ENCODE results near the gene NCK1.
"Not testable (repeated sequence)": the region's sequence is repeated elsewhere in the genome, so short reads cannot be mapped to it uniquely, and the experiment has no call there.

The NCK1 gene

DNA sequence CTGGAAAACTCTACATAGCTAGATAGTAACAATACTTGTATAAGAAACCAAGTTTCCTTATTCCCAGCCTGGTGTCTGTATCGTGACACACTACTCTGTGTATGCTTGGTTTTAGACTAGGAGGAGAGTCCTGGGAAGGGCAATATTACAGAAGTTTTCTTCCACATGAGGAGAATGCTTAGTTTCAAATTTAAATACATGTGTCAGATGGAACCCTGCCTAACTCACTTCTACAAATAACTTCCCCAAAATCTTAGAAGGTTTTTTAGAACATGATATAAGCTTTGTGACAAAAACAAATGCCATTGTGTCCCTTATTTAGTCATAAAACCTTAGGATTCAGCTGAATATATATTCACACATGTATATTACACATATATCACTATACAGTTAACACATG lies 88.6 kb downstream of the NCK1 start:
- no peak for DNase-seq

GRCh38 chr3:136952292-136952691 lies 90.3 kb downstream of the NCK1 start:
- DNase-seq, result no peak

GRCh38 chr3:136954251-136954650 lies 92.2 kb downstream of the NCK1 start:
- no peak for DNase-seq

GRCh38 chr3:136954980-136955780 lies 93.2 kb downstream of the NCK1 start:
- no peak for DNase-seq

DNA sequence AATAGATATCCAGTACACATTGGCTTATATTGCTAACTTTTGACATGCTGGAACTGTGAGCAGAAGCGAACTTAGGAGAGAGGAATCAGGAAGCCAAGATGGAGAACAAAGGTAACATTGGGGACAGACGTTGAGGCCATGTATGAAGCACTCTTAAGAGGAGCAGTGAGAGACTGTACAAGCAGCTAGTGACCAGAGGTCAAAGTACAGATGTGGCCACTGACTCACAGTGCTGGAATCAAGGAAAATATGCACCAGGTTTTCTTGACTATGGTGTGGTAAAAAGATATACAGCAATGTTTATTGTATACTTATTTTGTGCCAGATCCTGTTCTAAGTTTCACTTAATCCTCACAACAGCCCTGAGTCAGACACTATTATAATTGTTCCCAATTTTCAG lies 93.8 kb downstream of the NCK1 start:
- DNase-seq, result no peak

GRCh38 chr3:136956971-136957370 lies 95.0 kb downstream of the NCK1 start:
- no peak for DNase-seq

DNA sequence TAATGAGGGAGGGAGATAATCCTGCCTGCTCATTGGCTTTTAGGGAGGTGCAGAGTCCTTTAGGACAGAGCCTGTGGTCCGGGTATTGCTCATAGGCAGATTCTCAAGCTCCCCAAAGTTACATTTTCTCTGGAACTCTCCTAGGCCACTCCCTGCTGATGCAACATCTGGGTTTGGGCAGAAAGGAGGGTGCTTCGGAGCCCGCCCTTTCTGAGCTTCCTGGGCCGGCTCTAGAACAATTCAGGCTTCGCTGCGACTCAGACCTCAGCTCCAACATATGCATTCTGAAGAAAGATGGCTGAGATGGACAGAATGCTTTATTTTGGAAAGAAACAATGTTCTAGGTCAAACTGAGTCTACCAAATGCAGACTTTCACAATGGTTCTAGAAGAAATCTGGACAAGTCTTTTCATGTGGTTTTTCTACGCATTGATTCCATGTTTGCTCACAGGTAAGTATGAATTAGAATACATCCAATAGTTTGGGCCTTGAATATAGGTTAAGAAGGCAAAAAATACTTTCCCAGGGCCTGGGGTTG lies 95.8 kb downstream of the NCK1 start, which contains the start of gene IL20RB:
TSS of gene IL20RB (plus strand) at position 233 of the 538 bp plus-strand sequence. CDS start at position 364, 131 bp downstream.
- no peak for DNase-seq

DNA sequence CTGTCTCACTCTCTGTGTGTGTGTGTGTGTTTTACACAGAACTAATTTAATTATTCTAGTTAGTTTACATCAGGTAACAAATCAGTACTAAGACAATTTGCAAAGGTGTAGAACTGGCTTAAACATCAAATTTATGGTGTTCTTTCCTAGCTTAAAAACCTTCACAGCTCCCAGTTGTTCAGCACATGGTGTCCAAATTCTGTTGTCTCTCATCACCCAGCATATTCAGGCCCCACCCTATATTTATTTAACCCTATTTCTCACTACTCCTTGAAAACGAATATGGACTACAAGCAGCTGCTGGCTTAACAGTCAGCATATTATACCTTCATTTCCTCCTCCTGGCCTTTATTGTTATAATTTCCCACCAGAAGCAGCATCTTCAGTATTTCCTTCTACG lies 96.9 kb downstream of the NCK1 start:
- DNase-seq, result no peak

DNA sequence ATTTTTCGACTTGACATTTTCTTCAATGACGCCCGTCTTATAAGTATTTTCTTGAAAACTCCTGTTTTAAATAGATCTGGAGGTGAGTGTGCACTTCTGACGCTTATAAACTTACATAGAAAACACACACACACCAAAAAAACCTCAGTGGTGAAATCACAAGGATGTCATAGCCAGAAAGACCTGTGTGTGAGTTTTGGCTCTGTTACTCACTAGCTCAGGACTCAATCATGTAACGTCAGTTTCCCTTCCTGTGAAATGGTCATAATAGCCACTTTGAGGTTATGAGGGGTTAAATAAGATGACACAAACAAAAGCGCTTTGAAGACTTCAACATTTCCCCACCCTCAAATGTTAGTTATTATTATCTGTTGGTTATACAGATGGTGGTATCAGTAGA lies 97.6 kb downstream of the NCK1 start:
- DNase-seq, result no peak

GRCh38 chr3:136960838-136961836 lies 99.1 kb downstream of the NCK1 start:
- DNase-seq, result no peak

DNA sequence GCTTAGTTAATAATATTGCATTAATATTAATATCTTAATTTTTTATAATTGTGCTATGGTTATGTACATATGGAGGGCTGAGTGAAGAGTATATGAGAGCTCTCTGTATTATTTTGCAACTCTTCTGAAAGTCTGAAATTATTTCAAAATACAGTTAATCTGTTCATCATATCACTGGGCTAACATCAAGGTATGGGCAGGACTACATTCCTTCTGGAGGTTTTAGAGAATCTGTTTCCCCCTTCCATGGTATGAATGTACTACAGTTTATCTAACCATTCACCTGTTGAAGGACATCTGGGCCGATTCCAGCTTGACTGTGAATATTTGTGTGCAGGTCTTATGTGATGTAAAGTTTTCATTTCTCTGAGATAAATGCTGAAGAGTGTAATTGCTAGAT lies 100.9 kb downstream of the NCK1 start:
- no peak for DNase-seq

GRCh38 chr3:136969539-136969938 lies 107.5 kb downstream of the NCK1 start:
- not testable (repeated sequence) for DNase-seq

GRCh38 chr3:136973352-136973751 lies 111.3 kb downstream of the NCK1 start:
- DNase-seq, result no peak

- no peak for DNase-seq
Observed at GRCh38 chr3:136974670-136975069, 112.7 kb downstream of the NCK1 start.

- DNase-seq, result no peak
Observed at GRCh38 chr3:136979204-136979603, 117.2 kb downstream of the NCK1 start.

GRCh38 chr3:136979684-136980083 lies 117.7 kb downstream of the NCK1 start:
- DNase-seq, result no peak

DNA sequence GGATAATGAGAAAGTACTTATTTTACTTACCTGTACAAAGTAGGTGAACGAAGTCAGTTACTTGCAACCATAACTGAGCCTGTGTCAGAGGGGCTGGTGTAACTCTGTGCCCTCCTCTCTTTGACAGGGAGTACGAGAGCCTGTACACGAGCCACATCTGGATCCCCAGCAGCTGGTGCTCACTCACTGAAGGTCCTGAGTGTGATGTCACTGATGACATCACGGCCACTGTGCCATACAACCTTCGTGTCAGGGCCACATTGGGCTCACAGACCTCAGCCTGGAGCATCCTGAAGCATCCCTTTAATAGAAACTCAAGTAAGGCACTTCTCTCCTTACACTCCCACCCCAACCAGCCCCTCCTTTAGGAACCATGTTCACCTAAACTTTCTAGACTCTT lies 120.0 kb downstream of the NCK1 start:
- no peak for DNase-seq

DNA sequence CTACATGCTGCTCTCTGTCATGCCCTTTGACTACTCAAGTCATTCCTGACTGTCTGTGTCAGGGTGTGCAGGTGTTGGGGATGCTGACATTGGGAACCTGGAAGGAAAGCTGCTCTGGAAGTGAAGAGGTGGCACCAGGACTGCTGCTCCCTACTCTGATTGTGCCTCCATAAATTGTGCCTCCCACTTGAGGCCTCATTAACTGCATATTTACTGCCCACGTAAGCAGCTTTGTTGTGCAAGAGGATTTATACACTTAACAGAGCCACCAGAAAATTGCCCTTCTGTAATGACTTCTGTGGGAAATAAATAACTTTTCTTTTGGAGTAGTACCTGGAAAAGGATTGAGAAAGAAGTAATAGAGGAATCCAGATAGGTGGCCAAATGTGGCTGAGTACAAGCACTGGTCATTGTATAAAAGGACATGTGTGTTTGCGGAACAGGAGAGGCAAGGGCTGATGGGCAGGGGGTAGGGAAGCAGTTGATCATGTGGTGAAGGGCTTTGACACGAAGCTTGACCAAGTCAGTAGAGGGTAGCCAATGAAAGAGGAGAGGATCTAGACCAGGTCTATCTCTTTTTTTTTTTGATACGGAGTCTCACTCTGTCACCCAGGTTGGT lies 120.6 kb downstream of the NCK1 start:
- DNase-seq, result no peak

DNA sequence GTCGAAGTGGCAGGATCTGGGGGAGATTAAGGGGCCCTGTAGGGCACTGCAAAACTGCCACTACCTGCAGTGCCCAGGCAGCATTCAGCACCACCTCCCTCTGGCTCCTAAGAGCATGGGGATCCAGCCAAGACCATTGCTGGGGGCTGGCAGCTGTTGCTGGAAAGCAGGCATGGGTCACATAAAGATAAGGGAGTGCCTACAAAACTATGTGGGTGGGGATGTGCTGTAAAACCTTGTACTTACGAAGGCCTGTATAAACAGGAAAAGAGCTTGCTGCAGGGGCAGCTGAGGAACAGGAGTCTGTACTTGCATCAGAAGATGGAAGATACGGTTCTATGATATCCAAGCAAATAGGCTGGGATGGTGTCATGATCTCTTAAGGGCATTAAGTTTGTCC lies 122.8 kb downstream of the NCK1 start:
- no peak for DNase-seq

- DNase-seq, result not testable (repeated sequence)
Observed at GRCh38 chr3:136987398-136987980, 125.5 kb downstream of the NCK1 start.

- DNase-seq, result no peak
Observed at GRCh38 chr3:136988651-136989050, 126.6 kb downstream of the NCK1 start.

DNA sequence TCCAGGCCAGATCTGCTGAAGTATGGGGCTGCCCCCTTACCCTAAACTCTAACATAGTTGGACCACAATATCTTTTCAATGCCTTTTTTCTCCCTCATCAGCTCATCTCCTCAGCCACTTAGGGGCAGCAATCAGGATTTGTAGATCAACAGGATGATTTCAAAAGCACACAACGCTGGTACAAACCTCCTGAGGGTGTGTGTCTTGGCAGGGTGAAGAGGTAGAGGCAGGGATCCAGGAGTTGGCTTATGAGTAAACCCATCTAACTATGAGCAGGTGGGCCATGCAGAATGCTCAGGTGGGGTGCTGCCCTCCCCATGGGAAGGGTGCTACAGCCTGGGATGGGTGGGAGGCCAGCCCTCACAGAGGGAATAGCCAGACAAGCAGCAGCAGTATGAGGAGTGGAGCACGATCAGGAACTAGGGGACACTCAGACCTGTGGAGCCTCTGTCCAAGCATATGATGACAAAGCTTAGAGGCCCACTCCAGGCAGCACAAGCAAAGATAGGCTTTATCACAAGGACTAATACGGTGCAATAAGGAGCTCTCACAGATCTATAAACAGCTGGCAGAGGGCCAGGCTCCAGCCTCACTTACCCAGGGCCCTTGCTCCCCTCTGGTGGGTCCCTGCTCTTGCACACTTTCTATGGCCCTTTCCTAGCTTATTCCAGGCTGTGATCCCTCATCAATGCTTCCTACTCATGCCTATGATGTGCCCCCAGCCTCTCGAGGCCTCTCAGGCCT lies 127.9 kb downstream of the NCK1 start:
- no peak for DNase-seq
